Mesenchymal stem cell (in vitro differentiated cells and primary cell): ENCODE results near the gene EDDM3A.
"Not testable (repeated sequence)": the region's sequence is repeated elsewhere in the genome, so short reads cannot be mapped to it uniquely, and the experiment has no call there.

Experiments
- DNase-seq: peaks from one replicate; pipeline ENCODE4 v3.0.0-alpha.2; 2013
- H2AFZ ChIP-seq: one replicate; pipeline ENCODE4 v1.6.1; 2013; ENCODE audit warnings: low read depth, mild to moderate bottlenecking, control low read depth, inconsistent platforms, low read length, moderate library complexity
- H2AK5ac ChIP-seq: 2 replicates; pipeline ENCODE4 v1.6.1; 2013; ENCODE audit warnings: low read length, moderate library complexity, mild to moderate bottlenecking, inconsistent platforms; ENCODE audit not compliant: severe bottlenecking
- H2BK120ac ChIP-seq: one replicate; pipeline ENCODE4 v1.6.1; 2013; ENCODE audit warnings: low read depth, mild to moderate bottlenecking, inconsistent platforms, low read length, moderate library complexity
- H2BK12ac ChIP-seq, 2 experiments: one replicate each; pipeline ENCODE4 v1.6.1; 2013; ENCODE audit warnings: inconsistent platforms in 2 of 2, low read length in 2 of 2, mild to moderate bottlenecking in 2 of 2, moderate library complexity in 2 of 2, control low read depth in 1 of 2
- H2BK15ac ChIP-seq: one replicate; pipeline ENCODE4 v1.6.1; 2013; ENCODE audit warnings: mild to moderate bottlenecking, low read depth, inconsistent platforms; ENCODE audit not compliant: poor library complexity, severe bottlenecking
- H2BK5ac ChIP-seq: 2 replicates; pipeline ENCODE4 v1.6.1; 2013; ENCODE audit warnings: low read depth, mild to moderate bottlenecking, low read length, control low read depth, inconsistent platforms; ENCODE audit not compliant: poor library complexity, severe bottlenecking
- H3K14ac ChIP-seq, 2 experiments: one replicate each; pipeline ENCODE4 v1.6.1; 2013; ENCODE audit warnings: inconsistent platforms in 2 of 2, low read length in 2 of 2, control low read depth in 1 of 2, mild to moderate bottlenecking in 1 of 2, moderate library complexity in 1 of 2
- H3K18ac ChIP-seq, 2 experiments: one replicate each; pipeline ENCODE4 v1.6.1; 2013; ENCODE audit warnings: inconsistent platforms in 2 of 2, low read length in 2 of 2, control low read depth in 1 of 2, low read depth in 1 of 2, mild to moderate bottlenecking in 1 of 2
- H3K23ac ChIP-seq, 2 experiments: one replicate each; pipeline ENCODE4 v1.6.1; 2013; ENCODE audit warnings: inconsistent platforms in 2 of 2, low read length in 2 of 2, mild to moderate bottlenecking in 2 of 2, moderate library complexity in 2 of 2, control low read depth in 1 of 2
- H3K27ac ChIP-seq: 2 replicates; pipeline ENCODE4 v1.5.1; 2013; ENCODE audit warnings: mild to moderate bottlenecking, moderate library complexity, low read length, control low read depth, inconsistent platforms; ENCODE audit not compliant: poor library complexity, severe bottlenecking
- H3K27me3 ChIP-seq, 2 experiments: 2 replicates each; pipeline versions ENCODE4 v1.6.1 to v1.7.0; 2013; ENCODE audit warnings: low read length in 2 of 2, mild to moderate bottlenecking in 2 of 2, moderate library complexity in 2 of 2, control low read depth in 1 of 2, inconsistent platforms in 1 of 2; ENCODE audit not compliant: control insufficient read depth in 1 of 2, insufficient read depth in 1 of 2
- H3K36me3 ChIP-seq, 2 experiments: 2 replicates each; pipeline versions ENCODE4 v1.6.1 to v1.7.0; 2013; ENCODE audit warnings: low read length in 2 of 2, control low read depth in 1 of 2, inconsistent platforms in 1 of 2, low read depth in 1 of 2, mild to moderate bottlenecking in 1 of 2; ENCODE audit not compliant: insufficient read depth in 2 of 2, control insufficient read depth in 1 of 2
- H3K4ac ChIP-seq, 2 experiments: one replicate each; pipeline ENCODE4 v1.6.1; 2013; ENCODE audit warnings: inconsistent platforms in 2 of 2, low read length in 2 of 2, mild to moderate bottlenecking in 2 of 2, moderate library complexity in 2 of 2, control low read depth in 1 of 2, low read depth in 1 of 2
- H3K4me1 ChIP-seq: 2 replicates; pipeline ENCODE4 v1.6.1; 2013; ENCODE audit warnings: low read depth, low read length, control low read depth; ENCODE audit not compliant: control insufficient read depth, insufficient read depth
- H3K4me2 ChIP-seq: 2 replicates; pipeline ENCODE4 v1.6.1; 2013; ENCODE audit warnings: low read length, mild to moderate bottlenecking, inconsistent platforms; ENCODE audit not compliant: poor library complexity, severe bottlenecking
- H3K4me3 ChIP-seq, 2 experiments: 2 replicates each; pipeline versions ENCODE4 v1.5.1 to v1.7.0; 2013; ENCODE audit warnings: low read length in 2 of 2, mild to moderate bottlenecking in 2 of 2, control low read depth in 1 of 2, low read depth in 1 of 2; ENCODE audit not compliant: insufficient read depth in 1 of 2
- H3K79me1 ChIP-seq: replicated peaks from 2 replicates; pipeline ENCODE4 v1.6.1; 2013; ENCODE audit warnings: mild to moderate bottlenecking, control low read depth, low read length, inconsistent platforms; ENCODE audit not compliant: poor library complexity, severe bottlenecking
- H3K9ac ChIP-seq: 2 replicates; pipeline ENCODE4 v1.7.0; 2013; ENCODE audit warnings: mild to moderate bottlenecking, low read length, moderate library complexity
- H3K9me3 ChIP-seq: 2 replicates; pipeline ENCODE4 v1.7.0; 2013; ENCODE audit warnings: mild to moderate bottlenecking, low read length; ENCODE audit not compliant: control insufficient read depth
- H4K8ac ChIP-seq: one replicate; pipeline ENCODE4 v1.6.1; 2013; ENCODE audit warnings: inconsistent platforms, mild to moderate bottlenecking, low read length, moderate library complexity
- H4K91ac ChIP-seq: one replicate; pipeline ENCODE4 v1.6.1; 2013; ENCODE audit warnings: mild to moderate bottlenecking, low read length, inconsistent platforms
- WGBS: methylation state at CpG from one replicate; pipeline ENCODE4 v1.1.7; 2013; ENCODE audit warnings: mixed read lengths; 5-methylcytosine and 5-hydroxymethylcytosine counted together

The EDDM3A gene

DNA sequence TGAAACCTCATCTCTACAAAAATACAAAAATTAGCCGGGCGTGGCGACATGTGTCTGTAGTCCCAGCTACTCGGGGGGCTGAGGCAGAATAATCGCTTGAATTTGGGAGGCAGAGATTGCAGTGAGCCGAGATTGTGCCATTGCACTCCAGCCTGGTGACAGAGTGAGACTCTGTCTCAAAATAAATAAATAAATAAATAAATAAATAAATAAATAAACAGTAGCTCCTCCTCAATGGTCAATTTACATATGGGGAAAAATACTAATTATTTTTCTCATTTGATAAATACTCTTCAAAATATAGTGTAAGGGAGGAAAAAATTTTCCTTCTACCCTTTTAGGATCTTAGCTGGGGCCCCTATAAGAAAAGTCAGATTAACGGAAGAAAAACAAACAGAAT is 7.4 kb upstream of the EDDM3A start:
- not testable (repeated sequence) for H3K36me3 ChIP-seq, H3K4me1 ChIP-seq, DNase-seq, H3K27ac ChIP-seq, H2AFZ ChIP-seq, H2BK12ac ChIP-seq, H3K18ac ChIP-seq, H3K23ac ChIP-seq, H4K8ac ChIP-seq, H4K91ac ChIP-seq, H3K4me3 ChIP-seq, H3K14ac ChIP-seq, H2BK15ac ChIP-seq, H2BK120ac ChIP-seq, H3K4me2 ChIP-seq, H2BK5ac ChIP-seq, H3K79me1 ChIP-seq, H3K4ac ChIP-seq, H3K9me3 ChIP-seq, H2AK5ac ChIP-seq, H3K9ac ChIP-seq
- peaks cover 0 to 33% of the 10 kb centered on the region in 2 experiments for H3K27me3 ChIP-seq
- WGBS: 93% methylated on average over 6 of the region's 7 CpGs

DNA sequence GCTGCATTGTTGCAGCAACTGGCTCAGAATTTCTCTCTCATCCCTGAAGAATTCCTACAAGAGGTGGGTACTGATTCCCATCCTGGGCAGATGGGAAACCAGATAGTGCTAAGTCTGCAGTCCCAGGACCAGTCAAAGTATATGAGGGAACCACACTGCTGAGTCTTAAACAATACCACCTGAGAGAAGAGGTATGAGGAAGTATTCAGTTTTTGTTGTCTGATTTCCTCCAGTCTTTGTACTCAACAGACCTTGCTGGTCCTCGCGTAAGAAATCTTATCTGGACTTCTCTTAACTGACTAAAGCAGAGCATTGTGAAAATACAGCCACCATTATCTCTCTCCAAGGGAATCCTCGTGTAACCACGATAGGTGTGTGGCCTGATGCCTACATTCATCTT is 3.6 kb upstream of the EDDM3A start:
- 86% methylated on average over 4 of the region's 4 CpGs for WGBS
- Histone ChIP-seq H4K8ac (no peak overlapping the region), H3K23ac (no peak overlapping the region), H3K79me1 (no peaks in the 10 kb centered on the region), H3K14ac (no peak overlapping the region), H4K91ac (no peak overlapping the region), H2BK5ac (no peak overlapping the region), H3K27me3 (peaks cover 0 to 41% of the 10 kb centered on the region in 2 experiments), H2BK15ac (no peak overlapping the region), H3K27ac (no peak overlapping the region), H3K4me2 (no peak overlapping the region), H2BK12ac (no peak overlapping the region), H3K18ac (no peak overlapping the region), H3K4ac (no peak overlapping the region), H2AK5ac (no peak overlapping the region), H2BK120ac (no peak overlapping the region), H2AFZ (no peak overlapping the region), H3K9ac (no peak overlapping the region), H3K4me1 (no peaks in the 10 kb centered on the region), H3K9me3 (no peaks in the 10 kb centered on the region), H3K36me3 (no peaks in the 10 kb centered on the region), H3K4me3 (no peak overlapping the region)
- no peak for DNase-seq

DNA sequence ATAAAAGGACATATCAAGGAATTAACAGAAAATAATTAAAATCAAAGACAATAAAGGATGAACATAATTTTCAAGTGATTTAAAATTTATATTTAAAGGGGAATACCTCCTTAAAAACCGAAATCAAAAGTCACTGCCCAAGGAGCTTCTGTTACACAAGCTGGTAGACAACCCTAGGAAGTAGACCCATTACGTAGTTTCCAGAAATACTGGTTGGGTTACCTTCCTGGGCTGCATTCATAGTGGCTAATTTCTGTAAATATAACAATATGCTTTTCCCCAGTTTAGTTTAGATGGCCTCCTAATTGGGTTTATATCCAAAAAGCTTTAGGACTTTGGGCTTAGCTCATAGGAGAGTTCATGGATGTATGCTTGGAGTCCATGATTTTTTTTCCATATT is 2.1 kb upstream of the EDDM3A start:
- no peak overlapping the region for H3K14ac ChIP-seq
- no peak overlapping the region for H2BK5ac ChIP-seq
- no peak overlapping the region for H3K4me3 ChIP-seq
- no peak overlapping the region for H2BK12ac ChIP-seq
- H4K8ac ChIP-seq: no peak overlapping the region
- H3K4me2 ChIP-seq: no peak overlapping the region
- H3K18ac ChIP-seq: no peak overlapping the region
- no peak overlapping the region for H2AK5ac ChIP-seq
- no peaks in the 10 kb centered on the region for H3K4me1 ChIP-seq
- no peaks in the 10 kb centered on the region for H3K36me3 ChIP-seq
- H2BK15ac ChIP-seq: no peak overlapping the region
- H3K23ac ChIP-seq: no peak overlapping the region
- H4K91ac ChIP-seq: no peak overlapping the region
- H3K79me1 ChIP-seq: no peaks in the 10 kb centered on the region
- H3K27me3 ChIP-seq: peaks cover 0 to 43% of the 10 kb centered on the region in 2 experiments
- no peak for DNase-seq
- no peak overlapping the region for H2AFZ ChIP-seq
- no peaks in the 10 kb centered on the region for H3K9me3 ChIP-seq
- no peak overlapping the region for H2BK120ac ChIP-seq
- H3K27ac ChIP-seq: no peak overlapping the region
- no peak overlapping the region for H3K4ac ChIP-seq
- 20% methylated on average over 1 of the region's 2 CpGs for WGBS
- H3K9ac ChIP-seq: no peak overlapping the region

DNA sequence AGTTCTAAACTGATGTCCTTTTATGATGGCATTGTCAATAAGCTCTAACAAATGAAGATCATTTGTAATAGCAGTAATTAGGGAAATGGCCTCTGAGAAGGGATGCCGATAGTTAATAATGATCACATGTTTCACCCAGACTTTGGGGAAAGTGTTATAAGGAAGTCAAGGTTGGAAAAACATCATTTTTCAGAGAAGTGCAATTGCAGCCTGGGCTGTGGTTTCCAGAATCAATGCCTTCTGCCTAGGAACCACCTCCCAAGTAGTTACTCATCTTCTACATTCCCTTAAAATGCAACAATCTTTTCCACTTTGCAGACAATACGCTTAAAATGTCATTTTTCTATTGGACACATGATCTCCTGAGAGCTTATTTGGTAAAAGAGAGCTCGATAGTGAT is 879 bp downstream of the EDDM3A start:
- Histone ChIP-seq H2BK12ac (no peak overlapping the region), H3K18ac (no peak overlapping the region)

More for the DNA sequence above, 879 bp downstream of the EDDM3A start:
- H3K9ac ChIP-seq: no peak overlapping the region
- no peak overlapping the region for H2AK5ac ChIP-seq
- no peak overlapping the region for H3K4me2 ChIP-seq
- H3K79me1 ChIP-seq: no peaks in the 10 kb centered on the region
- no peak overlapping the region for H3K27ac ChIP-seq
- no peak overlapping the region for H2BK15ac ChIP-seq
- whole genome bisulfite sequencing: 94% methylated on average over 1 of the region's 3 CpGs
- H2BK120ac ChIP-seq: no peak overlapping the region
- H3K9me3 ChIP-seq: peaks cover under 1% of the 10 kb centered on the region
- no peak overlapping the region for H3K4ac ChIP-seq
- H3K14ac ChIP-seq: no peak overlapping the region
- no peak overlapping the region for H4K91ac ChIP-seq
- H3K4me1 ChIP-seq: no peaks in the 10 kb centered on the region
- peaks cover 0 to 21% of the 10 kb centered on the region in 2 experiments for H3K27me3 ChIP-seq
- H2AFZ ChIP-seq: no peak overlapping the region
- no peaks in the 10 kb centered on the region for H3K36me3 ChIP-seq
- no peak overlapping the region for H3K23ac ChIP-seq
- H3K4me3 ChIP-seq: no peak overlapping the region
- no peak overlapping the region for H2BK5ac ChIP-seq
- DNase-seq: no peak
- no peak overlapping the region for H4K8ac ChIP-seq
